T-helper 1 cell treated with Interleukin-12 subunit alpha and Interleukin-12 subunit beta and Interleukin-4 antibody, amounts not matched to agents 30 ng/mL and 1 ng/mL, for 36 hours (primary cell): ENCODE data around the gene CD79B. TPM values are rescaled to one million over a fixed set of nuclear protein-coding genes. Genes with fewer than 3 reads are reported as not detected.
"Not testable (repeated sequence)": the region's sequence is repeated elsewhere in the genome, so short reads cannot be mapped to it uniquely, and the experiment has no call there.

Source experiments
- intact Hi-C: fragments of 100-400 bp; cut with micrococcal nuclease; formaldehyde crosslinking; loops from one replicate; pipeline ENCODE4 v1.15.1; 2024
- total RNA-seq: library from RNA; stranded (reverse); gene quantifications from 2 replicates; pipeline ENCODE4 v1.2.3, GENCODE V29; 2022

Gene CD79B
- total RNA-seq, 1 donor from 2014 or later = 52.5 TPM

- intact Hi-C loops = no loop called here
Observed at GRCh38 chr17:63916566-63917185, 15.5 kb downstream of the CD79B start.

- intact Hi-C loops = not testable (repeated sequence)
Observed at GRCh38 chr17:63915753-63916152, 16.4 kb downstream of the CD79B start.

GRCh38 chr17:63914471-63914870, 17.7 kb downstream of the CD79B start:
- intact Hi-C loops = no loop called here

- intact Hi-C loops = loop anchor here (2.0 kb wide), 1 partner anchor 221 kb away; no protein-coding TSS in a partner anchor
Observed at GRCh38 chr17:63911657-63912100, 20.5 kb downstream of the CD79B start.

GRCh38 chr17:63911041-63911635, 21.0 kb downstream of the CD79B start, which contains the start of gene CSHL1:
CSHL1 (minus strand) TSS chr17:63911258; CDS start chr17:63911196, 62 bp downstream.
- intact Hi-C loops = loop anchor here (2.0 kb wide), 1 partner anchor 222 kb away; no protein-coding TSS in a partner anchor

GRCh38 chr17:63910096-63910495, 22.0 kb downstream of the CD79B start:
- intact Hi-C loops = loop anchor here (2.0 kb wide), 1 partner anchor 223 kb away; no protein-coding TSS in a partner anchor

- intact Hi-C loops = not testable (repeated sequence)
Observed at GRCh38 chr17:63909586-63909985, 22.5 kb downstream of the CD79B start.

GRCh38 chr17:63907161-63907778, 24.9 kb downstream of the CD79B start:
- intact Hi-C loops = not testable (repeated sequence)

- intact Hi-C loops = not testable (repeated sequence)
Observed at GRCh38 chr17:63904796-63905195, 27.3 kb downstream of the CD79B start.

- intact Hi-C loops = not testable (repeated sequence)
Observed at GRCh38 chr17:63903787-63904201, 28.3 kb downstream of the CD79B start.

- intact Hi-C loops = not testable (repeated sequence)
Observed at GRCh38 chr17:63901971-63902370, 30.2 kb downstream of the CD79B start.

- intact Hi-C loops = not testable (repeated sequence)
Observed at GRCh38 chr17:63898899-63899798, 33.0 kb downstream of the CD79B start.

GRCh38 chr17:63896524-63897354, 35.4 kb downstream of the CD79B start, which contains the start of gene CSH1:
CSH1 (minus strand) TSS chr17:63896574; CDS start chr17:63896511, 63 bp downstream.
- intact Hi-C loops = not testable (repeated sequence)

GRCh38 chr17:63894821-63895220, 37.3 kb downstream of the CD79B start:
- intact Hi-C loops = not testable (repeated sequence)

GRCh38 chr17:63894021-63894420, 38.1 kb downstream of the CD79B start:
- intact Hi-C loops = not testable (repeated sequence)

GRCh38 chr17:63892316-63893037, 39.7 kb downstream of the CD79B start:
- intact Hi-C loops = not testable (repeated sequence)

- intact Hi-C loops = not testable (repeated sequence)
Observed at GRCh38 chr17:63889026-63889848, 42.9 kb downstream of the CD79B start.

- intact Hi-C loops = not testable (repeated sequence)
Observed at GRCh38 chr17:63885119-63885518, 47.0 kb downstream of the CD79B start.
